ENCODE measurements around the gene TPM3. TPM values are rescaled to one million over a fixed set of nuclear protein-coding genes. Genes with fewer than 3 reads are reported as not detected.
"Not testable (repeated sequence)": the region's sequence is repeated elsewhere in the genome, so short reads cannot be mapped to it uniquely, and the experiment has no call there.

Gene TPM3
- total and polyA plus RNA-seq, 2 donors (not counting 1 experiment from before 2014, with no cell fraction given), result 215 to 842 TPM

GRCh38 chr1:154237880-154238506 is 46.1 kb upstream of the TPM3 start:
- H3K27me3 ChIP-seq (ENCODE audit: control insufficient read depth, insufficient read depth, low read length), result no peaks in the 10 kb centered on the region
- H3K79me2 ChIP-seq (ENCODE audit: control insufficient read depth, insufficient read depth, low read length), result peaks cover 29% of the 10 kb centered on the region
- peaks cover 16% of the 10 kb centered on the region for H3K36me3 ChIP-seq (ENCODE audit: control insufficient read depth, insufficient read depth, low read length)

GRCh38 chr1:154237435-154237834 is 45.5 kb upstream of the TPM3 start:
- H4K20me1 ChIP-seq (ENCODE audit: control insufficient read depth, extremely low read depth, insufficient read depth, low read length), result no peaks in the 10 kb centered on the region

More at GRCh38 chr1:154237880-154238506, 46.1 kb upstream of the TPM3 start:
- H3K27ac ChIP-seq (ENCODE audit: insufficient read depth, low read length), result no peak overlapping the region
- DNase-seq (ENCODE audit: low read depth in 2 of 2), result no peak
- no peak overlapping the region for H2AFZ ChIP-seq (ENCODE audit: low read length)
- H3K4me1 ChIP-seq (ENCODE audit: control insufficient read depth, extremely low read depth, insufficient read depth, low read length), result no peaks in the 10 kb centered on the region
- no peak for TF ChIP-seq EZH2 (IDR thresholded peaks at IDR 0.05; ENCODE audit: low read length, missing control alignments)
- TF ChIP-seq CTCF (conservative IDR thresholded peaks at IDR 0.05 in 1 of 2, IDR thresholded peaks at IDR 0.05 in 1 of 2; ENCODE audit: low read depth in 1 of 2, low read length in 2 of 2), result no peak
- no peaks in the 10 kb centered on the region for H3K9me3 ChIP-seq (ENCODE audit: control insufficient read depth, insufficient read depth, low read depth, low read length)
- H3K4me2 ChIP-seq (ENCODE audit: extremely low read depth, insufficient read depth, low read length), result no peak overlapping the region
- no peak overlapping the region for H3K4me3 ChIP-seq (replicated peaks in 1 of 4; ENCODE audit: control extremely low read depth in 1 of 4, insufficient read depth in 1 of 4, low read depth in 3 of 4, low read length in 4 of 4)
- no peaks in the 10 kb centered on the region for H4K20me1 ChIP-seq (ENCODE audit: control insufficient read depth, extremely low read depth, insufficient read depth, low read length)
- no peak overlapping the region for H3K9ac ChIP-seq (ENCODE audit: insufficient read depth, low read length)

GRCh38 chr1:154236855-154237254 is 45.0 kb upstream of the TPM3 start:
- H3K36me3 ChIP-seq (ENCODE audit: control insufficient read depth, insufficient read depth, low read length), result peaks cover 16% of the 10 kb centered on the region
- TF ChIP-seq CTCF (conservative IDR thresholded peaks at IDR 0.05 in 1 of 2, IDR thresholded peaks at IDR 0.05 in 1 of 2; ENCODE audit: low read depth in 1 of 2, low read length in 2 of 2) (no peak), EZH2 (IDR thresholded peaks at IDR 0.05; ENCODE audit: low read length, missing control alignments) (no peak)
- H3K79me2 ChIP-seq (ENCODE audit: control insufficient read depth, insufficient read depth, low read length), result peaks cover 33% of the 10 kb centered on the region
- no peak overlapping the region for H3K9ac ChIP-seq (ENCODE audit: insufficient read depth, low read length)
- no peaks in the 10 kb centered on the region for H3K9me3 ChIP-seq (ENCODE audit: control insufficient read depth, insufficient read depth, low read depth, low read length)
- no peaks in the 10 kb centered on the region for H3K4me1 ChIP-seq (ENCODE audit: control insufficient read depth, extremely low read depth, insufficient read depth, low read length)
- H2AFZ ChIP-seq (ENCODE audit: low read length), result no peak overlapping the region
- H3K4me3 ChIP-seq (replicated peaks in 1 of 4; ENCODE audit: control extremely low read depth in 1 of 4, insufficient read depth in 1 of 4, low read depth in 3 of 4, low read length in 4 of 4), result no peak overlapping the region
- H3K27me3 ChIP-seq (ENCODE audit: control insufficient read depth, insufficient read depth, low read length), result no peaks in the 10 kb centered on the region
- no peaks in the 10 kb centered on the region for H4K20me1 ChIP-seq (ENCODE audit: control insufficient read depth, extremely low read depth, insufficient read depth, low read length)
- no peak overlapping the region for H3K27ac ChIP-seq (ENCODE audit: insufficient read depth, low read length)
- H3K4me2 ChIP-seq (ENCODE audit: extremely low read depth, insufficient read depth, low read length), result no peak overlapping the region
- DNase-seq (ENCODE audit: low read depth in 2 of 2), result no peak

More at GRCh38 chr1:154237435-154237834, 45.5 kb upstream of the TPM3 start:
- Histone ChIP-seq H3K9ac (ENCODE audit: insufficient read depth, low read length) (no peak overlapping the region), H3K79me2 (ENCODE audit: control insufficient read depth, insufficient read depth, low read length) (peaks cover 33% of the 10 kb centered on the region), H3K4me2 (ENCODE audit: extremely low read depth, insufficient read depth, low read length) (no peak overlapping the region), H3K4me1 (ENCODE audit: control insufficient read depth, extremely low read depth, insufficient read depth, low read length) (no peaks in the 10 kb centered on the region), H3K4me3 (replicated peaks in 1 of 4; ENCODE audit: control extremely low read depth in 1 of 4, insufficient read depth in 1 of 4, low read depth in 3 of 4, low read length in 4 of 4) (no peak overlapping the region), H3K36me3 (ENCODE audit: control insufficient read depth, insufficient read depth, low read length) (peaks cover 16% of the 10 kb centered on the region), H2AFZ (ENCODE audit: low read length) (no peak overlapping the region), H3K27ac (ENCODE audit: insufficient read depth, low read length) (no peak overlapping the region), H3K27me3 (ENCODE audit: control insufficient read depth, insufficient read depth, low read length) (no peaks in the 10 kb centered on the region), H3K9me3 (ENCODE audit: control insufficient read depth, insufficient read depth, low read depth, low read length) (no peaks in the 10 kb centered on the region)
- no peak for DNase-seq (ENCODE audit: low read depth in 2 of 2)
- TF ChIP-seq CTCF (conservative IDR thresholded peaks at IDR 0.05 in 1 of 2, IDR thresholded peaks at IDR 0.05 in 1 of 2; ENCODE audit: low read depth in 1 of 2, low read length in 2 of 2) (no peak), EZH2 (IDR thresholded peaks at IDR 0.05; ENCODE audit: low read length, missing control alignments) (no peak)

DNA sequence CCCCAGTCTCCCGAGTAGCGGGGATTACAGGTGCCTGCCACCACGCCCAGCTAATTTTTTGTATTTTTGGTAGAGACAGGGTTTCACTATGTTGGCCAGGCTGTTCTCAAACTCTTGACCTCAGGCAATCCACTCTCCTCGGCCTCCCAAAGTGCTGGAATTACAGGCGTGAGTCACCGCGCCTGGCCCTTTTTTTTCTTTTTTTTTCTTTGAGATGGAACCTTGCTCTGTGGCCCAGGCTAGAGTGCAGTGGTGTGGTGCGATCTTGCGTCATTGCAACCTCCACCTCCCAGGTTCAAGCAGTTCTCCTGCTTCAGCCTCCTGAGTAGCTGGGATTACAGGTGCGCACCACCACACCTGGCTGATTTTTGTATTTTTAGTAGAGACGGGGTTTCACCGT is 41.2 kb upstream of the TPM3 start:
- not testable (repeated sequence) for H3K9me3 ChIP-seq (ENCODE audit: control insufficient read depth, insufficient read depth, low read depth, low read length); H3K4me1 ChIP-seq (ENCODE audit: control insufficient read depth, extremely low read depth, insufficient read depth, low read length); H3K27ac ChIP-seq (ENCODE audit: insufficient read depth, low read length); H3K4me3 ChIP-seq (replicated peaks in 1 of 4; ENCODE audit: control extremely low read depth in 1 of 4, insufficient read depth in 1 of 4, low read depth in 3 of 4, low read length in 4 of 4); H2AFZ ChIP-seq (ENCODE audit: low read length); DNase-seq (ENCODE audit: low read depth in 2 of 2); H4K20me1 ChIP-seq (ENCODE audit: control insufficient read depth, extremely low read depth, insufficient read depth, low read length); H3K9ac ChIP-seq (ENCODE audit: insufficient read depth, low read length); H3K4me2 ChIP-seq (ENCODE audit: extremely low read depth, insufficient read depth, low read length); H3K27me3 ChIP-seq (ENCODE audit: control insufficient read depth, insufficient read depth, low read length)
- Histone ChIP-seq H3K79me2 (ENCODE audit: control insufficient read depth, insufficient read depth, low read length) (peaks cover 34% of the 10 kb centered on the region), H3K36me3 (ENCODE audit: control insufficient read depth, insufficient read depth, low read length) (peaks cover 21% of the 10 kb centered on the region)

DNA sequence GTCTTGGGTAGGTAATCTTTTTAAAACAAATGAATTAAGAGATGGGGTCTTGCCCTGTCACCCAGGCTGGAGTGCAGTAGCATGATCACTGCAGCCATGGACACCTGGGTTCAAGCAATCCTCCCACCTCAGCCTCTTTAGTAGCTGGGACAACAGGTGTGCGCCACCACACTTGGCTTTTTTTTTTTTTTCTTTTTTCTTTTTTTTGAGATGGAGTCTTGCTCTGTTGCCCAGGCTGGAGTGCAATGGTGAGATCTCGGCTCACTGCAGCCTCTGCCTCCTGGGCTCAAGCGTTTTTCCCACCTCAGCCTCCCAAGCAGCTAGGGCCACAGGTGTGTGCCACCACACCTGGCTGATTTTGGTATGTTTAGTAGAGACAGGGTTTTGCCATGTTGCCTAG is 39.2 kb upstream of the TPM3 start:
- not testable (repeated sequence) for H3K9me3 ChIP-seq (ENCODE audit: control insufficient read depth, insufficient read depth, low read depth, low read length)

More for the DNA sequence above, 39.2 kb upstream of the TPM3 start:
- not testable (repeated sequence) for DNase-seq (ENCODE audit: low read depth in 2 of 2); H4K20me1 ChIP-seq (ENCODE audit: control insufficient read depth, extremely low read depth, insufficient read depth, low read length); H2AFZ ChIP-seq (ENCODE audit: low read length); H3K9ac ChIP-seq (ENCODE audit: insufficient read depth, low read length); H3K4me1 ChIP-seq (ENCODE audit: control insufficient read depth, extremely low read depth, insufficient read depth, low read length); H3K4me2 ChIP-seq (ENCODE audit: extremely low read depth, insufficient read depth, low read length); H3K4me3 ChIP-seq (replicated peaks in 1 of 4; ENCODE audit: control extremely low read depth in 1 of 4, insufficient read depth in 1 of 4, low read depth in 3 of 4, low read length in 4 of 4); H3K27me3 ChIP-seq (ENCODE audit: control insufficient read depth, insufficient read depth, low read length); H3K27ac ChIP-seq (ENCODE audit: insufficient read depth, low read length)
- Histone ChIP-seq H3K79me2 (ENCODE audit: control insufficient read depth, insufficient read depth, low read length) (peaks cover 37% of the 10 kb centered on the region), H3K36me3 (ENCODE audit: control insufficient read depth, insufficient read depth, low read length) (peaks cover 18% of the 10 kb centered on the region)

Data from fibroblast of lung (primary cell).